ENCODE data around the gene SAMD3.

- TF ChIP-seq SUZ12 (IDR thresholded peaks at IDR 0.05) (no peak), FOXK2 (IDR thresholded peaks at IDR 0.05) (no peak), BHLHE40 (IDR thresholded peaks at IDR 0.05; ENCODE audit: borderline replicate concordance) (no peak), HDGF (IDR thresholded peaks at IDR 0.05; ENCODE audit: borderline replicate concordance) (no peak), ARNT (IDR thresholded peaks at IDR 0.05) (no peak)
Measured at GRCh38 chr6:130240232-130240631, 17.5 kb upstream of the SAMD3 start.
